ENCODE measurements around the gene LRRFIP1. TPM values are rescaled to one million over a fixed set of nuclear protein-coding genes. Genes with fewer than 3 reads are reported as not detected.

LRRFIP1 gene
- total and polyA plus RNA-seq, 2 donors (not counting 3 experiments of a cell fraction or from before 2014, with no cell fraction given): 39.2 to 179 TPM

- peak; percentile 68 for FAIRE-seq
- peak overlapping the region; percentile 57 for H3K27ac ChIP-seq (ENCODE audit: insufficient read depth, low read depth, low read length)
- no TSS peak for BruUV-seq (replicated peaks)
- H3K36me3 ChIP-seq (ENCODE audit: control insufficient read depth in 2 of 2, extremely low read depth in 1 of 2, insufficient read depth in 2 of 2, low read length in 2 of 2): peaks cover 0 to 6% of the 10 kb centered on the region in 2 experiments
- no peaks in the 10 kb centered on the region for H3K9me1 ChIP-seq (replicated peaks; ENCODE audit: control insufficient read depth, extremely low read depth, insufficient read depth, low read length)
- H3K4me3 ChIP-seq (replicated peaks in 1 of 3; ENCODE audit: insufficient read depth in 1 of 3, low read depth in 1 of 3, low read length in 3 of 3): peak overlapping the region in 1 of 3 experiments; percentile 34
- ChIA-PET CTCF (interaction anchor here (0.6 to 2.1 kb wide), 17 partner anchors 10 to 202 kb away, joined by 3 to 15 read pairs (median 5); no protein-coding TSS in a partner anchor), POLR2A (no interaction called here)
- dilution Hi-C loops (cut with MboI; ENCODE audit: extremely low pct_ligation_motif_present, low sequenced_read_pairs) (no loop called here), intact Hi-C loops (cut with micrococcal nuclease) (loop anchor here (1.0 to 2.0 kb wide), 6 partner anchors 11 to 42 kb away; no protein-coding TSS in a partner anchor)
- no peaks in the 10 kb centered on the region for H4K20me1 ChIP-seq (replicated peaks; ENCODE audit: control insufficient read depth, extremely low read depth, insufficient read depth, low read length)
- peak overlapping the region; percentile 57 for H3K9ac ChIP-seq (replicated peaks; ENCODE audit: extremely low read depth, insufficient read depth, low read length)
- no peaks in the 10 kb centered on the region for H3K9me3 ChIP-seq (replicated peaks; ENCODE audit: control insufficient read depth, insufficient read depth, low read length)
- H2AFZ ChIP-seq (ENCODE audit: low read depth, low read length): no peak overlapping the region
- peaks cover 26% of the 10 kb centered on the region for H3K4me1 ChIP-seq (ENCODE audit: control insufficient read depth, extremely low read depth, insufficient read depth, low read length)
- TF ChIP-seq POLR2A (IDR thresholded peaks at IDR 0.05; ENCODE audit: low read depth, low read length) (no peak), MYC (IDR thresholded peaks at IDR 0.05; ENCODE audit: low read depth, low read length) (no peak), GATA2 (IDR thresholded peaks at IDR 0.05; ENCODE audit: insufficient read depth, insufficient read length, low read depth, low read length) (no peak), POLR2AphosphoS5 (IDR thresholded peaks at IDR 0.05; ENCODE audit: insufficient read depth, low read depth, low read length) (no peak), EZH2 (IDR thresholded peaks at IDR 0.05; ENCODE audit: borderline replicate concordance, low read depth, low read length, severe bottlenecking) (no peak), CTCF (IDR thresholded peaks at IDR 0.05; ENCODE audit: extremely low read depth in 1 of 2, insufficient read depth in 1 of 2, low read depth in 1 of 2, low read length in 2 of 2) (no peak), JUN (IDR thresholded peaks at IDR 0.05; ENCODE audit: borderline replicate concordance, insufficient read depth, insufficient read length, low read depth) (no peak), FOS (IDR thresholded peaks at IDR 0.05; ENCODE audit: borderline replicate concordance, insufficient read depth, low read length) (no peak)
- TF ChIP-seq, protein P1, sequence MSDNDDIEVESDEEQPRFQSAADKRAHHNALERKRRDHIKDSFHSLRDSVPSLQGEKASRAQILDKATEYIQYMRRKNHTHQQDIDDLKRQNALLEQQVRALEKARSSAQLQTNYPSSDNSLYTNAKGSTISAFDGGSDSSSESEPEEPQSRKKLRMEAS (IDR thresholded peaks at IDR 0.05; ENCODE audit: insufficient read depth, insufficient read length): no peak
- H3K27me3 ChIP-seq (ENCODE audit: control insufficient read depth in 2 of 2, insufficient read depth in 2 of 2, low read length in 2 of 2): no peaks in the 10 kb centered on the region
- peak overlapping the region; percentile 85 for H3K4me2 ChIP-seq (ENCODE audit: insufficient read depth, low read length)
- peaks cover 85% of the 10 kb centered on the region for H3K79me2 ChIP-seq (ENCODE audit: control insufficient read depth, insufficient read depth, low read length)
- DNase-seq (ENCODE audit: low read depth, low spot score): peak; percentile 60
These were observed 87.5 kb downstream of the LRRFIP1 start for GRCh38 chr2:237714690-237715458.

Measured in endothelial cell of umbilical vein (primary cell).